IPS-15b (cell line): ENCODE results near the gene ANO2.

Experiments used
- H3K27me3 ChIP-seq: one replicate; pipeline ENCODE4 v1.6.1; 2013; ENCODE audit warnings: low read length; ENCODE audit not compliant: control insufficient read depth, insufficient read depth
- H3K36me3 ChIP-seq: one replicate; pipeline ENCODE4 v1.6.1; 2013; ENCODE audit warnings: low read length; ENCODE audit not compliant: control insufficient read depth, insufficient read depth
- H3K4me1 ChIP-seq: one replicate; pipeline ENCODE4 v1.6.1; 2013; ENCODE audit warnings: mild to moderate bottlenecking, low read length; ENCODE audit not compliant: control insufficient read depth, insufficient read depth
- H3K4me3 ChIP-seq: one replicate; pipeline ENCODE4 v1.5.1; 2013; ENCODE audit warnings: low read depth, low read length
- H3K9ac ChIP-seq: one replicate; pipeline ENCODE4 v1.6.1; 2013; ENCODE audit warnings: low read depth, mild to moderate bottlenecking, low read length
- H3K9me3 ChIP-seq: one replicate; pipeline ENCODE4 v1.6.1; 2013; ENCODE audit warnings: mild to moderate bottlenecking, low read length; ENCODE audit not compliant: control insufficient read depth, insufficient read depth

Gene ANO2

GRCh38 chr12:5534426-5535199 is 410.4 kb downstream of the ANO2 start:
- Histone ChIP-seq H3K4me1 (peaks cover 6% of the 10 kb centered on the region), H3K4me3 (no peak overlapping the region), H3K36me3 (no peaks in the 10 kb centered on the region), H3K9ac (no peak overlapping the region), H3K9me3 (no peaks in the 10 kb centered on the region), H3K27me3 (peaks cover 5% of the 10 kb centered on the region)

GRCh38 chr12:5533368-5533767 is 411.7 kb downstream of the ANO2 start:
- Histone ChIP-seq H3K4me3 (no peak overlapping the region), H3K9me3 (no peaks in the 10 kb centered on the region), H3K36me3 (no peaks in the 10 kb centered on the region), H3K4me1 (peaks cover 6% of the 10 kb centered on the region), H3K9ac (no peak overlapping the region), H3K27me3 (peaks cover 5% of the 10 kb centered on the region)

- H3K4me3 ChIP-seq = no peak overlapping the region
- no peak overlapping the region for H3K9ac ChIP-seq
- no peaks in the 10 kb centered on the region for H3K27me3 ChIP-seq
- no peaks in the 10 kb centered on the region for H3K9me3 ChIP-seq
- no peaks in the 10 kb centered on the region for H3K36me3 ChIP-seq
- no peaks in the 10 kb centered on the region for H3K4me1 ChIP-seq
Observed at GRCh38 chr12:5525783-5526367, 419.2 kb downstream of the ANO2 start.

GRCh38 chr12:5524769-5525436 is 420.2 kb downstream of the ANO2 start:
- Histone ChIP-seq H3K9me3 (no peaks in the 10 kb centered on the region), H3K4me1 (no peaks in the 10 kb centered on the region), H3K4me3 (no peak overlapping the region), H3K9ac (no peak overlapping the region), H3K27me3 (no peaks in the 10 kb centered on the region), H3K36me3 (no peaks in the 10 kb centered on the region)

GRCh38 chr12:5524116-5524768 is 420.8 kb downstream of the ANO2 start:
- no peak overlapping the region for H3K9ac ChIP-seq
- H3K27me3 ChIP-seq = peaks cover 2% of the 10 kb centered on the region
- no peak overlapping the region for H3K4me3 ChIP-seq
- no peaks in the 10 kb centered on the region for H3K9me3 ChIP-seq
- no peaks in the 10 kb centered on the region for H3K4me1 ChIP-seq
- no peaks in the 10 kb centered on the region for H3K36me3 ChIP-seq

GRCh38 chr12:5523396-5524115 is 421.5 kb downstream of the ANO2 start:
- Histone ChIP-seq H3K27me3 (peaks cover 2% of the 10 kb centered on the region), H3K9ac (no peak overlapping the region), H3K36me3 (no peaks in the 10 kb centered on the region), H3K4me3 (no peak overlapping the region), H3K9me3 (no peaks in the 10 kb centered on the region), H3K4me1 (no peaks in the 10 kb centered on the region)

GRCh38 chr12:5522432-5523335 is 422.4 kb downstream of the ANO2 start:
- no peak overlapping the region for H3K9ac ChIP-seq
- no peaks in the 10 kb centered on the region for H3K36me3 ChIP-seq
- H3K4me1 ChIP-seq = peaks cover 3% of the 10 kb centered on the region
- no peaks in the 10 kb centered on the region for H3K9me3 ChIP-seq
- H3K4me3 ChIP-seq = no peak overlapping the region
- peaks cover 2% of the 10 kb centered on the region for H3K27me3 ChIP-seq

GRCh38 chr12:5521456-5522325 is 423.4 kb downstream of the ANO2 start:
- peaks cover 2% of the 10 kb centered on the region for H3K27me3 ChIP-seq
- H3K4me1 ChIP-seq = peaks cover 5% of the 10 kb centered on the region
- H3K9ac ChIP-seq = no peak overlapping the region
- no peaks in the 10 kb centered on the region for H3K36me3 ChIP-seq
- no peak overlapping the region for H3K4me3 ChIP-seq
- no peaks in the 10 kb centered on the region for H3K9me3 ChIP-seq

- no peaks in the 10 kb centered on the region for H3K9me3 ChIP-seq
- peaks cover 5% of the 10 kb centered on the region for H3K4me1 ChIP-seq
- no peaks in the 10 kb centered on the region for H3K36me3 ChIP-seq
- no peak overlapping the region for H3K4me3 ChIP-seq
- H3K9ac ChIP-seq = no peak overlapping the region
- H3K27me3 ChIP-seq = peaks cover 2% of the 10 kb centered on the region
Observed at GRCh38 chr12:5520831-5521230, 424.2 kb downstream of the ANO2 start.

GRCh38 chr12:5520037-5520436 is 425.0 kb downstream of the ANO2 start:
- Histone ChIP-seq H3K36me3 (no peaks in the 10 kb centered on the region), H3K4me1 (peaks cover 5% of the 10 kb centered on the region), H3K4me3 (no peak overlapping the region), H3K27me3 (peaks cover 2% of the 10 kb centered on the region), H3K9ac (no peak overlapping the region), H3K9me3 (no peaks in the 10 kb centered on the region)
